Measurements from ENCODE around the gene PKNOX1. TPM values are rescaled to one million over a fixed set of nuclear protein-coding genes. Genes with fewer than 3 reads are reported as not detected.

Gene PKNOX1
- total RNA-seq, 3 donors from 2014 or later, result 14.3 to 26.1 (median 16.3) TPM

- no peaks in the 10 kb centered on the region for H3K9me3 ChIP-seq
- no peak overlapping the region for H3K4me3 ChIP-seq
- ATAC-seq (no peak), DNase-seq (no peak)
- H3K4me1 ChIP-seq (ENCODE audit: low read depth), result no peaks in the 10 kb centered on the region
- TF ChIP-seq CTCF (IDR thresholded peaks at IDR 0.05), result no peak
- intact Hi-C loops (cut with DNase I, micrococcal nuclease), result no loop called here
- no peaks in the 10 kb centered on the region for H3K36me3 ChIP-seq (ENCODE audit: low read depth)
Observed at GRCh38 chr21:43018519-43018918, 44.2 kb downstream of the PKNOX1 start.

- intact Hi-C loops (cut with DNase I, micrococcal nuclease), result no loop called here
- ATAC-seq (no peak), DNase-seq (no peak)
- no peaks in the 10 kb centered on the region for H3K4me1 ChIP-seq (ENCODE audit: low read depth)
- H3K4me3 ChIP-seq, result no peak overlapping the region
- no peaks in the 10 kb centered on the region for H3K9me3 ChIP-seq
- H3K36me3 ChIP-seq (ENCODE audit: low read depth), result no peaks in the 10 kb centered on the region
- no peak for TF ChIP-seq CTCF (IDR thresholded peaks at IDR 0.05)
Observed at GRCh38 chr21:43020177-43020576, 45.8 kb downstream of the PKNOX1 start.

GRCh38 chr21:43020771-43021170 lies 46.4 kb downstream of the PKNOX1 start:
- H3K36me3 ChIP-seq (ENCODE audit: low read depth), result no peaks in the 10 kb centered on the region
- DNase-seq (no peak), ATAC-seq (no peak)
- H3K4me3 ChIP-seq, result no peak overlapping the region
- no peak for TF ChIP-seq CTCF (IDR thresholded peaks at IDR 0.05)
- no peaks in the 10 kb centered on the region for H3K9me3 ChIP-seq
- no peaks in the 10 kb centered on the region for H3K4me1 ChIP-seq (ENCODE audit: low read depth)
- intact Hi-C loops (cut with DNase I, micrococcal nuclease), result no loop called here

- intact Hi-C loops (cut with DNase I, micrococcal nuclease), result no loop called here
- DNase-seq, result no peak
- Histone ChIP-seq H3K36me3 (ENCODE audit: low read depth) (no peaks in the 10 kb centered on the region), H3K4me1 (ENCODE audit: low read depth) (no peaks in the 10 kb centered on the region), H3K4me3 (no peak overlapping the region), H3K9me3 (no peaks in the 10 kb centered on the region)
- no peak for ATAC-seq
- no peak for TF ChIP-seq CTCF (IDR thresholded peaks at IDR 0.05)
Observed at GRCh38 chr21:43021191-43021590, 46.8 kb downstream of the PKNOX1 start.

- Histone ChIP-seq H3K9me3 (no peaks in the 10 kb centered on the region), H3K4me3 (no peak overlapping the region), H3K4me1 (ENCODE audit: low read depth) (no peaks in the 10 kb centered on the region), H3K36me3 (ENCODE audit: low read depth) (no peaks in the 10 kb centered on the region)
- intact Hi-C loops (cut with DNase I, micrococcal nuclease), result no loop called here
- ATAC-seq (no peak), DNase-seq (no peak)
- no peak for TF ChIP-seq CTCF (IDR thresholded peaks at IDR 0.05)
Observed at GRCh38 chr21:43021756-43022600, 47.6 kb downstream of the PKNOX1 start.

All from mucosa of descending colon (tissue), 3 donors.